CD4-positive, CD25-positive, alpha-beta regulatory T cell (primary cell): Measurements from ENCODE around the gene CHRM2. TPM values are rescaled to one million over a fixed set of nuclear protein-coding genes. Genes with fewer than 3 reads are reported as not detected.

ENCODE experiments used
- ATAC-seq, 2 donors: fragments of 150-1000 bp; cut with Tn5 transposase; one replicate each; pipeline ENCODE4 v1.10.0; 2021; ENCODE audit warnings: low read depth in 2 of 2, moderate number of reproducible peaks in 2 of 2, moderate library complexity in 1 of 2
- DNase-seq, 3 donors: peaks; one replicate each; pipeline versions ENCODE4 v3.0.0 to v3.0.0-alpha.2; 2012 to 2022; ENCODE audit warnings: mixed read lengths in 1 of 3
- H3K27ac ChIP-seq: one replicate; pipeline ENCODE4 v1.7.0; 2013; ENCODE audit warnings: mild to moderate bottlenecking, low read length; ENCODE audit not compliant: insufficient read depth, poor library complexity, severe bottlenecking
- H3K27me3 ChIP-seq: one replicate; pipeline ENCODE4 v1.7.0; 2013; ENCODE audit warnings: low read length; ENCODE audit not compliant: control insufficient read depth, insufficient read depth
- H3K36me3 ChIP-seq: one replicate; pipeline ENCODE4 v1.7.0; 2013; ENCODE audit warnings: mild to moderate bottlenecking, low read length, moderate library complexity; ENCODE audit not compliant: control insufficient read depth, insufficient read depth
- H3K4me1 ChIP-seq: 2 replicates; pipeline ENCODE4 v1.7.0; 2013; ENCODE audit warnings: mild to moderate bottlenecking, low read length; ENCODE audit not compliant: insufficient read depth, control insufficient read depth, poor library complexity, severe bottlenecking
- H3K4me3 ChIP-seq: one replicate; pipeline ENCODE4 v1.7.0; 2013; ENCODE audit warnings: low read depth, mild to moderate bottlenecking, low read length, moderate library complexity
- H3K9me3 ChIP-seq, 2 experiments: 1 replicate in 1 of 2; 2 replicates in 1 of 2; pipeline ENCODE4 v1.7.0; 2013; ENCODE audit warnings: low read length in 2 of 2, mild to moderate bottlenecking in 1 of 2, moderate library complexity in 1 of 2; ENCODE audit not compliant: control insufficient read depth in 2 of 2
- H3K27ac Mint-ChIP-seq, 3 donors: one replicate each; pipeline ENCODE4 v1.8.0; 2020 to 2022; ENCODE audit warnings: mild to moderate bottlenecking in 3 of 3, mixed read lengths in 3 of 3, moderate library complexity in 2 of 3
- H3K27me3 Mint-ChIP-seq: one replicate; pipeline ENCODE4 v1.8.0; 2022; ENCODE audit warnings: mild to moderate bottlenecking, mixed read lengths
- H3K36me3 Mint-ChIP-seq: one replicate; pipeline ENCODE4 v1.8.0; 2020; ENCODE audit warnings: mixed read lengths
- H3K4me1 Mint-ChIP-seq, 4 donors: one replicate each; pipeline ENCODE4 v1.8.0; 2020 to 2022; ENCODE audit warnings: mixed read lengths in 4 of 4, mild to moderate bottlenecking in 1 of 4
- H3K4me3 Mint-ChIP-seq, 4 donors: one replicate each; pipeline ENCODE4 v1.8.0; 2020 to 2022; ENCODE audit warnings: mild to moderate bottlenecking in 4 of 4, mixed read lengths in 4 of 4, moderate library complexity in 3 of 4
- H3K9me3 Mint-ChIP-seq, 7 donors: one replicate each; pipeline ENCODE4 v1.8.0; 2020 to 2022; ENCODE audit warnings: mixed read lengths in 7 of 7, mild to moderate bottlenecking in 3 of 7, moderate library complexity in 2 of 7
- polyA plus RNA-seq, 4 donors: library from polyadenylated mRNA; unstranded; fragments of 300-500 nt; fragmentation: Illumina TruSeq; gene quantifications; one replicate each; pipeline ENCODE4 v1.2.3, GENCODE V29; 2021
- total RNA-seq: library from RNA; stranded (reverse); gene quantifications from one replicate; pipeline ENCODE4 v1.2.3, GENCODE V29; 2022

CHRM2 gene
- total and polyA plus RNA-seq, 5 donors from 2014 or later, result not detected

- no peak overlapping the region for H3K4me3 ChIP-seq
- no peaks in the 10 kb centered on the region for H3K27me3 ChIP-seq
- Mint-ChIP-seq H3K27ac (no peak overlapping the region), H3K4me3 (no peak overlapping the region), H3K36me3 (no peaks in the 10 kb centered on the region), H3K27me3 (no peaks in the 10 kb centered on the region), H3K9me3 (peaks cover 0 to 5% (median 0%) of the 10 kb centered on the region in 7 donors), H3K4me1 (no peaks in the 10 kb centered on the region)
- no peaks in the 10 kb centered on the region for H3K4me1 ChIP-seq
- no peaks in the 10 kb centered on the region for H3K36me3 ChIP-seq
- DNase-seq (no peak), ATAC-seq (no peak)
- no peaks in the 10 kb centered on the region for H3K9me3 ChIP-seq
- no peak overlapping the region for H3K27ac ChIP-seq
These were observed 10.4 kb downstream of the CHRM2 start for GRCh38 chr7:136878878-136879277.

- H3K27me3 Mint-ChIP-seq, result no peaks in the 10 kb centered on the region
These were observed 14.6 kb downstream of the CHRM2 start for GRCh38 chr7:136883046-136883445.

GRCh38 chr7:136884492-136884891 is 16.0 kb downstream of the CHRM2 start:
- no peaks in the 10 kb centered on the region for H3K9me3 ChIP-seq
- no peak overlapping the region for H3K27ac ChIP-seq
- H3K4me1 Mint-ChIP-seq, result no peaks in the 10 kb centered on the region
- H3K27ac Mint-ChIP-seq, result no peak overlapping the region
- H3K4me3 ChIP-seq, result no peak overlapping the region
- DNase-seq (no peak), ATAC-seq (no peak)
- no peaks in the 10 kb centered on the region for H3K27me3 ChIP-seq
- H3K9me3 Mint-ChIP-seq, result peaks cover 2 to 11% (median 5%) of the 10 kb centered on the region in 7 donors
- no peaks in the 10 kb centered on the region for H3K27me3 Mint-ChIP-seq
- H3K36me3 Mint-ChIP-seq, result no peaks in the 10 kb centered on the region
- no peaks in the 10 kb centered on the region for H3K4me1 ChIP-seq
- no peaks in the 10 kb centered on the region for H3K36me3 ChIP-seq
- H3K4me3 Mint-ChIP-seq, result no peak overlapping the region

More at GRCh38 chr7:136883046-136883445, 14.6 kb downstream of the CHRM2 start:
- Histone ChIP-seq H3K27me3 (no peaks in the 10 kb centered on the region), H3K4me1 (no peaks in the 10 kb centered on the region), H3K9me3 (no peaks in the 10 kb centered on the region), H3K36me3 (no peaks in the 10 kb centered on the region), H3K4me3 (no peak overlapping the region), H3K27ac (no peak overlapping the region)
- Mint-ChIP-seq H3K9me3 (peaks cover 0 to 8% (median 4%) of the 10 kb centered on the region in 7 donors), H3K4me3 (no peak overlapping the region), H3K4me1 (no peaks in the 10 kb centered on the region), H3K27ac (no peak overlapping the region), H3K36me3 (no peaks in the 10 kb centered on the region)
- ATAC-seq (no peak), DNase-seq (no peak)

- no peaks in the 10 kb centered on the region for H3K4me1 ChIP-seq
- H3K9me3 Mint-ChIP-seq, result peaks cover 0 to 14% (median 5%) of the 10 kb centered on the region in 7 donors
- H3K36me3 Mint-ChIP-seq, result no peaks in the 10 kb centered on the region
- H3K27me3 ChIP-seq, result no peaks in the 10 kb centered on the region
- no peaks in the 10 kb centered on the region for H3K9me3 ChIP-seq
- H3K27ac ChIP-seq, result no peak overlapping the region
- H3K4me1 Mint-ChIP-seq, result no peaks in the 10 kb centered on the region
- no peak overlapping the region for H3K4me3 Mint-ChIP-seq
- DNase-seq (no peak), ATAC-seq (no peak)
- no peak overlapping the region for H3K27ac Mint-ChIP-seq
- H3K36me3 ChIP-seq, result no peaks in the 10 kb centered on the region
- H3K27me3 Mint-ChIP-seq, result no peaks in the 10 kb centered on the region
- H3K4me3 ChIP-seq, result no peak overlapping the region
These were observed 18.9 kb downstream of the CHRM2 start for GRCh38 chr7:136887317-136887716.

DNA sequence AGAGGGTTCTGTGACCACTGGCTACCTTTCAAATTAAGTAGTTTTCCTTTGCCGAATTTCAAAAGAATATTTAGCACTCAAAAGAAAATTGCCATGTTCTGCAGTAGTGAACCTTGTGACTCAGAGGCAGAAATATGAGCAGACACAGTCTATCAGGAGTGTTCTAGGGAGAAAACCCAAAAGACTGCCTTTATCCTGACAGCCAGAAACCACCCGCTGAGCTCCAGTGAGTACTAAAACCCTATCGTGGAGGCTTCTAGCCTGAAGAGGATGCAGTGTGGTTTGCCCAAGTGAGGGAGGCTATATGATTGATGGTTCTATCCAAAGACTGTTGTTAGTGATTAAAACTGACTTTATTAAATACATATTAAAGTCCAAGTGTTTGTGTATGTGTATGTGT is 21.9 kb downstream of the CHRM2 start:
- Histone ChIP-seq H3K36me3 (no peaks in the 10 kb centered on the region), H3K4me1 (no peaks in the 10 kb centered on the region), H3K4me3 (no peak overlapping the region), H3K9me3 (no peaks in the 10 kb centered on the region), H3K27ac (no peak overlapping the region), H3K27me3 (no peaks in the 10 kb centered on the region)
- no peaks in the 10 kb centered on the region for H3K36me3 Mint-ChIP-seq
- no peak for DNase-seq
- H3K4me1 Mint-ChIP-seq, result no peaks in the 10 kb centered on the region
- no peak overlapping the region for H3K4me3 Mint-ChIP-seq
- peaks cover 0 to 25% (median 6%) of the 10 kb centered on the region in 7 donors for H3K9me3 Mint-ChIP-seq
- ATAC-seq, result no peak
- no peak overlapping the region for H3K27ac Mint-ChIP-seq
- no peaks in the 10 kb centered on the region for H3K27me3 Mint-ChIP-seq

DNA sequence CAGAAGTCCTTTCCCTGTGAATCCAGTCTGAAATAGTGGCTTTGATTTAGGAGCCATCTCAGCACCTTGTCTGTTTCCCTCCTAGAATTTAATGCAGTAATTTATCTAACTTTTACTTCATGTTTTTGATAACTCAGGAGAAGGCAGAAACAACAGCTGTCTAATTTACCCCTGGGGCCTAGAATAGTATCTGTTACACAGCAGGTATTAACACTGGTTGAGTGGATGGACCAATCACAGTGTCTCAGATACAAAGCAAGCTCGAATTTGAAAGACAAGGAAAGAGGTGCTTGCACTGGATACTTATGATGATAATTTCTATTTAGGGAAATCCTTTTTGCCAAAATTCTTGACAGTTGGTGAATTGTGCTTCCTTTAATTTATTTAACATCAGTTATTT is 23.4 kb downstream of the CHRM2 start:
- no peak overlapping the region for H3K27ac Mint-ChIP-seq
- DNase-seq, result no peak
- H3K27me3 Mint-ChIP-seq, result no peaks in the 10 kb centered on the region
- Histone ChIP-seq H3K27ac (no peak overlapping the region), H3K4me3 (no peak overlapping the region), H3K4me1 (no peaks in the 10 kb centered on the region), H3K36me3 (no peaks in the 10 kb centered on the region), H3K27me3 (no peaks in the 10 kb centered on the region), H3K9me3 (no peaks in the 10 kb centered on the region)
- H3K4me1 Mint-ChIP-seq, result no peaks in the 10 kb centered on the region
- no peaks in the 10 kb centered on the region for H3K36me3 Mint-ChIP-seq
- ATAC-seq, result no peak
- peaks cover 0 to 26% (median 6%) of the 10 kb centered on the region in 7 donors for H3K9me3 Mint-ChIP-seq
- H3K4me3 Mint-ChIP-seq, result no peak overlapping the region

- no peak for ATAC-seq
- no peaks in the 10 kb centered on the region for H3K9me3 ChIP-seq
- Mint-ChIP-seq H3K27me3 (no peaks in the 10 kb centered on the region), H3K27ac (no peak overlapping the region), H3K4me3 (no peak overlapping the region), H3K36me3 (no peaks in the 10 kb centered on the region), H3K9me3 (peaks cover 0 to 26% (median 5%) of the 10 kb centered on the region in 7 donors), H3K4me1 (no peaks in the 10 kb centered on the region)
- H3K27ac ChIP-seq, result no peak overlapping the region
- no peak for DNase-seq
- no peak overlapping the region for H3K4me3 ChIP-seq
- no peaks in the 10 kb centered on the region for H3K4me1 ChIP-seq
- no peaks in the 10 kb centered on the region for H3K27me3 ChIP-seq
- H3K36me3 ChIP-seq, result no peaks in the 10 kb centered on the region
These were observed 26.3 kb downstream of the CHRM2 start for GRCh38 chr7:136894789-136895188.

DNA sequence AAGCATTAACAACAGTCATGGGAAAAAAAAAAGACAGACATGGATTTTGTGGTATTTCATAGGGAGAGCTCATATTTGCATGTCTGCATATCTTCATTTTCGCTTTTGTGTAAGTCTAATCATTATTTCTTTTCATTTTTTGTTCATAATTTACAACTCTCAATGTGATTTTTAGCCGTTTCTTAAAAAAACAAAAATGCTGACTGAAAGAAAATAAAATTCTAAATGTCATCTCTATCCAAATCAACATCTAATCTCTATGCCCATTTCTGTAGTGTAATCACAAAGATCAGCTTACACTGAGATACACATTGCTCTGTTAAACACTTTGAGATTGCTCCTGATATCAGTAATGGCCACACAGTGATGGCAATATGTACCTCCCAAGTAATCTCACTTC is 29.2 kb downstream of the CHRM2 start:
- ATAC-seq, result no peak
- H3K9me3 Mint-ChIP-seq, result peaks cover 0 to 28% (median 3%) of the 10 kb centered on the region in 7 donors
- H3K4me1 Mint-ChIP-seq, result no peaks in the 10 kb centered on the region
- Histone ChIP-seq H3K27ac (no peak overlapping the region), H3K27me3 (no peaks in the 10 kb centered on the region), H3K4me3 (no peak overlapping the region), H3K36me3 (no peaks in the 10 kb centered on the region), H3K4me1 (no peaks in the 10 kb centered on the region), H3K9me3 (no peaks in the 10 kb centered on the region)
- no peaks in the 10 kb centered on the region for H3K36me3 Mint-ChIP-seq
- no peaks in the 10 kb centered on the region for H3K27me3 Mint-ChIP-seq
- no peak overlapping the region for H3K27ac Mint-ChIP-seq
- H3K4me3 Mint-ChIP-seq, result no peak overlapping the region
- DNase-seq, result no peak
